H1 (cell line): ENCODE measurements around the gene ITGA8.

Experiments used
- ATF2 ChIP-seq: IDR thresholded peaks from 2 replicates; pipeline ENCODE4 v1.6.1; 2012; ENCODE audit warnings: low read length, inconsistent platforms
- CTCF ChIP-seq, 3 experiments: IDR thresholded peaks; 1 replicate in 2 of 3; 2 replicates in 1 of 3; pipeline versions ENCODE4 v1.5.1 to v1.6.1; 2011; ENCODE audit warnings: low read length in 3 of 3, mild to moderate bottlenecking in 3 of 3, inconsistent platforms in 2 of 3, low read depth in 1 of 3, moderate library complexity in 1 of 3; ENCODE audit not compliant: insufficient read depth in 1 of 3; ENCODE audit errors: control extremely low read depth in 1 of 3
- JUND ChIP-seq: IDR thresholded peaks from 2 replicates; pipeline ENCODE4 v1.6.1; 2011; ENCODE audit warnings: mild to moderate bottlenecking, improper control_type of control experiment, low read length
- MAX ChIP-seq: IDR thresholded peaks from 2 replicates; pipeline ENCODE4 v1.6.1; 2012; ENCODE audit warnings: inconsistent platforms
- NRF1 ChIP-seq: IDR thresholded peaks from 2 replicates; pipeline ENCODE4 v1.6.1; 2011; ENCODE audit warnings: mild to moderate bottlenecking, low read depth, low read length, improper control_type of control experiment
- RAD21 ChIP-seq, 2 experiments: IDR thresholded peaks in 1 of 2; conservative IDR thresholded peaks in 1 of 2; 2 replicates each; pipeline ENCODE4 v1.6.1; 2011; ENCODE audit warnings: low read depth in 2 of 2, low read length in 2 of 2, improper control_type of control experiment in 1 of 2, inconsistent platforms in 1 of 2, mild to moderate bottlenecking in 1 of 2, moderate library complexity in 1 of 2
- ZNF274 ChIP-seq: IDR thresholded peaks from 2 replicates; pipeline ENCODE4 v1.7.0; 2012; ENCODE audit warnings: low read length, borderline replicate concordance; ENCODE audit errors: extremely low read depth

GRCh38 chr10:15624401-15625196 lies 95.1 kb downstream of the ITGA8 start:
- no peak for TF ChIP-seq NRF1
- TF ChIP-seq CTCF (IDR thresholded peaks at IDR 0.05; ENCODE audit: control extremely low read depth in 1 of 3, insufficient read depth in 1 of 3, low read depth in 1 of 3, low read length in 3 of 3): no peak
- TF ChIP-seq ZNF274: no peak
- TF ChIP-seq ATF2: no peak
- TF ChIP-seq JUND: no peak
- no peak for TF ChIP-seq RAD21 (IDR thresholded peaks at IDR 0.05 in 1 of 2, conservative IDR thresholded peaks at IDR 0.05 in 1 of 2; ENCODE audit: low read depth in 2 of 2, low read length in 2 of 2)
- no peak for TF ChIP-seq MAX
